Endodermal cell (in vitro differentiated cells): ENCODE results near the gene IL10RA. TPM values are rescaled to one million over a fixed set of nuclear protein-coding genes. Genes with fewer than 3 reads are reported as not detected.

Experiments
- DNase-seq: peaks from one replicate; pipeline ENCODE4 v3.0.0-alpha.2; 2017
- H3K27ac ChIP-seq: 2 replicates; pipeline ENCODE4 v1.5.1; 2013; ENCODE audit warnings: mild to moderate bottlenecking, low read depth, low read length, moderate library complexity
- H3K27me3 ChIP-seq: 2 replicates; pipeline ENCODE4 v1.6.1; 2013; ENCODE audit warnings: mild to moderate bottlenecking, low read length, moderate library complexity; ENCODE audit not compliant: insufficient read depth, control insufficient read depth, poor library complexity, severe bottlenecking
- H3K36me3 ChIP-seq: 2 replicates; pipeline ENCODE4 v1.7.0; 2013; ENCODE audit warnings: mild to moderate bottlenecking, low read length, moderate library complexity; ENCODE audit not compliant: control insufficient read depth, insufficient read depth
- H3K4me1 ChIP-seq: one replicate; pipeline ENCODE4 v1.7.0; 2013; ENCODE audit warnings: low read length; ENCODE audit not compliant: control insufficient read depth, insufficient read depth
- H3K4me3 ChIP-seq: 2 replicates; pipeline ENCODE4 v1.5.1; 2013; ENCODE audit warnings: mild to moderate bottlenecking, low read length, moderate library complexity
- H3K9ac ChIP-seq: 2 replicates; pipeline ENCODE4 v1.6.1; 2013; ENCODE audit warnings: mild to moderate bottlenecking, low read length, moderate library complexity; ENCODE audit not compliant: poor library complexity, severe bottlenecking; ENCODE audit errors: extremely low read depth
- H3K9me3 ChIP-seq: 2 replicates; pipeline ENCODE4 v1.6.1; 2013; ENCODE audit warnings: mild to moderate bottlenecking, low read length, moderate library complexity; ENCODE audit not compliant: control insufficient read depth
- H3K27ac Mint-ChIP-seq: 2 replicates; pipeline ENCODE4 v1.8.0; 2020; ENCODE audit warnings: mixed read lengths
- H3K27me3 Mint-ChIP-seq: 2 replicates; pipeline ENCODE4 v1.8.0; 2021; ENCODE audit warnings: mild to moderate bottlenecking, mixed read lengths; ENCODE audit not compliant: insufficient read depth
- H3K36me3 Mint-ChIP-seq: 2 replicates; pipeline ENCODE4 v1.8.0; 2020; ENCODE audit warnings: low read depth, mixed read lengths
- H3K4me1 Mint-ChIP-seq: 2 replicates; pipeline ENCODE4 v1.8.0; 2020; ENCODE audit warnings: mixed read lengths
- H3K4me3 Mint-ChIP-seq: 2 replicates; pipeline ENCODE4 v1.8.0; 2020; ENCODE audit warnings: mild to moderate bottlenecking, moderate library complexity, mixed read lengths
- H3K9me3 Mint-ChIP-seq: 2 replicates; pipeline ENCODE4 v1.8.0; 2020; ENCODE audit warnings: mild to moderate bottlenecking, mixed read lengths
- CTCF ChIP-seq: fragments of 200-600 bp; sonication (generic); conservative IDR thresholded peaks from 2 replicates; pipeline ENCODE4 v1.5.0; 2021; ENCODE audit warnings: antibody characterized with exemption, mild to moderate bottlenecking
- WGBS, 2 experiments: methylation state at CpG; one replicate each; pipeline versions ENCODE4 v1.1.5 to v1.1.7; 2013; ENCODE audit warnings: missing lambda C conversion rate in 2 of 2, mixed read lengths in 1 of 2; ENCODE audit not compliant: insufficient coverage in 1 of 2, insufficient read length in 1 of 2; 5-methylcytosine and 5-hydroxymethylcytosine counted together
- total RNA-seq, 2 donors: library from RNA; stranded (reverse); fragmentation: NEBNext Ultra II Directional in 1 of 2; extraction: Animal tissue kit (Norgen Biotek cat#: 25700) in 1 of 2; gene quantifications; 2 replicates in 1 of 2; 3 replicates in 1 of 2; pipeline ENCODE4 v1.2.1, GENCODE V29; 2021

IL10RA gene
- total RNA-seq, 2 donors from 2014 or later, result 0.46 to 0.51 TPM

GRCh38 chr11:118046964-118047700 is 60.9 kb downstream of the IL10RA start:
- no peaks in the 10 kb centered on the region for H3K27me3 ChIP-seq
- H3K9me3 ChIP-seq, result no peaks in the 10 kb centered on the region
- H3K9me3 Mint-ChIP-seq, result no peaks in the 10 kb centered on the region
- no peaks in the 10 kb centered on the region for H3K36me3 ChIP-seq
- H3K9ac ChIP-seq, result no peak overlapping the region
- H3K27ac Mint-ChIP-seq, result no peak overlapping the region
- no peaks in the 10 kb centered on the region for H3K36me3 Mint-ChIP-seq
- peaks cover 16% of the 10 kb centered on the region for H3K27me3 Mint-ChIP-seq
- no peak for TF ChIP-seq CTCF
- no peaks in the 10 kb centered on the region for H3K4me1 ChIP-seq
- H3K4me1 Mint-ChIP-seq, result no peaks in the 10 kb centered on the region
- no peak overlapping the region for H3K4me3 Mint-ChIP-seq
- H3K27ac ChIP-seq, result no peak overlapping the region
- H3K4me3 ChIP-seq, result no peak overlapping the region
- DNase-seq, result no peak
- WGBS, 2 experiments, result 96 to 100% methylated on average over 6 to 7 of the region's 8 CpGs

GRCh38 chr11:118047749-118048148 is 61.6 kb downstream of the IL10RA start:
- H3K27me3 ChIP-seq, result no peaks in the 10 kb centered on the region
- no peak for DNase-seq
- H3K4me1 ChIP-seq, result no peaks in the 10 kb centered on the region
- no peak overlapping the region for H3K27ac ChIP-seq
- Mint-ChIP-seq H3K27me3 (peaks cover 10% of the 10 kb centered on the region), H3K27ac (no peak overlapping the region), H3K36me3 (no peaks in the 10 kb centered on the region), H3K4me3 (no peak overlapping the region), H3K4me1 (peaks cover 3% of the 10 kb centered on the region), H3K9me3 (no peaks in the 10 kb centered on the region)
- no peaks in the 10 kb centered on the region for H3K36me3 ChIP-seq
- no peak for TF ChIP-seq CTCF
- 74 to 90% methylated on average over 2 to 4 of the region's 4 CpGs for WGBS, 2 experiments
- H3K9me3 ChIP-seq, result no peaks in the 10 kb centered on the region
- no peak overlapping the region for H3K4me3 ChIP-seq
- H3K9ac ChIP-seq, result no peak overlapping the region

- TF ChIP-seq CTCF, result no peak
- H3K9me3 Mint-ChIP-seq, result no peaks in the 10 kb centered on the region
- Histone ChIP-seq H3K36me3 (no peaks in the 10 kb centered on the region), H3K9ac (no peak overlapping the region), H3K27me3 (no peaks in the 10 kb centered on the region), H3K9me3 (no peaks in the 10 kb centered on the region), H3K4me1 (no peaks in the 10 kb centered on the region), H3K27ac (no peak overlapping the region), H3K4me3 (no peak overlapping the region)
- DNase-seq, result no peak
- no peak overlapping the region for H3K27ac Mint-ChIP-seq
- WGBS, 2 experiments, result 89 to 94% methylated on average over 5 to 9 of the region's 11 CpGs
- no peak overlapping the region for H3K4me3 Mint-ChIP-seq
- no peaks in the 10 kb centered on the region for H3K36me3 Mint-ChIP-seq
- peaks cover 6% of the 10 kb centered on the region for H3K27me3 Mint-ChIP-seq
- H3K4me1 Mint-ChIP-seq, result peaks cover 5% of the 10 kb centered on the region
Observed at GRCh38 chr11:118048472-118049370, 62.5 kb downstream of the IL10RA start.
